Measurements from ENCODE around the gene PNPLA8. TPM values are rescaled to one million over a fixed set of nuclear protein-coding genes. Genes with fewer than 3 reads are reported as not detected.

The PNPLA8 gene
- total RNA-seq, 1 donor = 37.4 TPM

- DNase-seq (ENCODE audit: low read depth) = peak; percentile 39
- no peak for TF ChIP-seq CTCF (IDR thresholded peaks at IDR 0.05; ENCODE audit: insufficient read depth, low read length)
- H3K4me3 ChIP-seq (ENCODE audit: low read depth, low read length) = no peak overlapping the region
These were observed 37.0 kb downstream of the PNPLA8 start for GRCh38 chr7:108488768-108489538.

GRCh38 chr7:108487646-108488045, 38.3 kb downstream of the PNPLA8 start:
- no peak for DNase-seq (ENCODE audit: low read depth)
- TF ChIP-seq CTCF (IDR thresholded peaks at IDR 0.05; ENCODE audit: insufficient read depth, low read length) = no peak
- H3K4me3 ChIP-seq (ENCODE audit: low read depth, low read length) = no peak overlapping the region

GRCh38 chr7:108486291-108486966, 39.5 kb downstream of the PNPLA8 start:
- H3K4me3 ChIP-seq (ENCODE audit: low read depth, low read length) = no peak overlapping the region
- DNase-seq (ENCODE audit: low read depth) = peak; percentile 76
- no peak for TF ChIP-seq CTCF (IDR thresholded peaks at IDR 0.05; ENCODE audit: insufficient read depth, low read length)

DNA sequence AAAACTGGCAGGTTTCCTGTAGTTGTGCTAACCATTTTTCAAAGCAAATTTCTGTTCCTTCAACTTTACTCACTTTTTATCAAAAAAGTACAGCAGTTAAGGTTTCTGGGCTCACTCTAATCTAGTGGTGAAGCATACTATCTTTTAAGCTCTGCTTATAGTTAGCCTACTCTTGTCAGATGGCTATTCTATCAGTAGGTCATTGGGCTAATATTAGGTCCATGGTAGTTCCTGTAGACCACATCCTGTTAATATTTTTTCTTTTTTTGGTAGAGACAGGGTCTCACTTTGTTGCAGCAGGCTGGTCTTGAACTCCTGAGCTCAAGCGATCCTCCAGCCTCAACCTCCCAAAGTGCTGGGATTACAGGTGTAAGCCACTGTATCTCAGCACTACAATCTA, 41.8 kb downstream of the PNPLA8 start:
- TF ChIP-seq CTCF (IDR thresholded peaks at IDR 0.05; ENCODE audit: insufficient read depth, low read length) = no peak
- no peak for DNase-seq (ENCODE audit: low read depth)
- no peak overlapping the region for H3K4me3 ChIP-seq (ENCODE audit: low read depth, low read length)

DNA sequence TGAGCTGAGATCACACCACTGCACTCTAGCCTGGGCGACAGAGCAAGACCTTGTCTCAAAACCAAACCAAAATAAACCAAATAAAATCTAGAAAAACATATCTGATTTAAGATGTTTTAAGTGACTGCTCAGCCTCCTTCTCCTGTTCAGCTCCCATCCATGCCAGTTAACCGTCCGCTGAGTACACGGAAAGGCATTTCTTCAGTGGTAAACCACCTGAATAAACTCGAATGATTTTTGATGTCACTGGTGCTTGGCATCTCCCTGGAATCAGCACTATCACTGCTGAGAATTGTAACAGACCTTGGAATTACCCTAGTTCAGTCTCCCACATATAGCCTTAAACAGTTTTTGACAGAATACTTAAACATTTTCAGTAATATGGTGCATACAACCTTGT, 45.6 kb downstream of the PNPLA8 start:
- TF ChIP-seq CTCF (IDR thresholded peaks at IDR 0.05; ENCODE audit: insufficient read depth, low read length) = no peak
- no peak for DNase-seq (ENCODE audit: low read depth)
- H3K4me3 ChIP-seq (ENCODE audit: low read depth, low read length) = no peak overlapping the region

DNA sequence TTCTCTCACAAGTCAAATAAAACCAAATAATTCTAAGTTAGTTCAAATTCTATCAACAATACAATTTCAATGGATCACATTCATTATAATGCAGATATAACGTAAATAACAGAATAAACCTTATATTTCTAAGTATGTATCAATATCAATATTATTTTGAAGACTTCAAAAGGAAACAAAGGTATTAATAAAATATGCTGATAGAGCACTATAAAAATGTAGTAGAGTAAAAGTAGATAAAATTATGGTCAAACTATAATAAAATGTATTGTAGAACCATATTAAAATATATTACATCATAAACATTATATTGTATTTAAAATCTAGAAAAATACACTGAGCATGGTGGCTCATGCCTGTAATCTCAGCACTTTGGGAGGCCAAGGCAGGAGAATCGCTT, 46.2 kb downstream of the PNPLA8 start:
- DNase-seq (ENCODE audit: low read depth) = no peak
- H3K4me3 ChIP-seq (ENCODE audit: low read depth, low read length) = no peak overlapping the region
- TF ChIP-seq CTCF (IDR thresholded peaks at IDR 0.05; ENCODE audit: insufficient read depth, low read length) = no peak
